ENCODE measurements around the gene PPFIBP1.

Gene PPFIBP1

GRCh38 chr12:27488479-27488878, 35.5 kb upstream of the PPFIBP1 start:
- Histone ChIP-seq H2AFZ (ENCODE audit: low read length) (no peak overlapping the region), H4K20me1 (ENCODE audit: insufficient read depth, low read length) (no peaks in the 10 kb centered on the region), H3K27ac (ENCODE audit: low read depth, low read length, poor library complexity, severe bottlenecking) (no peak overlapping the region), H3F3A (ENCODE audit: insufficient read depth, low read length) (no peaks in the 10 kb centered on the region), H3K79me2 (ENCODE audit: insufficient read depth, low read length) (no peaks in the 10 kb centered on the region), H3K36me3 (ENCODE audit: insufficient read depth, low read length) (no peaks in the 10 kb centered on the region), H3K27me3 (ENCODE audit: insufficient read depth, low read length) (no peaks in the 10 kb centered on the region), H3K4me3 (ENCODE audit: low read depth, low read length, poor library complexity, severe bottlenecking) (no peak overlapping the region), H3K4me2 (ENCODE audit: low read length) (no peak overlapping the region), H3K4me1 (ENCODE audit: insufficient read depth, low read length, severe bottlenecking) (no peaks in the 10 kb centered on the region), H3K9ac (ENCODE audit: low read length) (no peak overlapping the region), H3K9me2 (ENCODE audit: low read depth, low read length) (no peaks in the 10 kb centered on the region), H3K9me3 (ENCODE audit: low read length) (no peaks in the 10 kb centered on the region)
- TF ChIP-seq CTCF (IDR thresholded peaks at IDR 0.05; ENCODE audit: low read length) (no peak), EZH2 (IDR thresholded peaks at IDR 0.05; ENCODE audit: borderline replicate concordance, low read length) (no peak)

GRCh38 chr12:27491226-27491625, 32.8 kb upstream of the PPFIBP1 start:
- Histone ChIP-seq H3K4me1 (ENCODE audit: insufficient read depth, low read length, severe bottlenecking) (no peaks in the 10 kb centered on the region), H4K20me1 (ENCODE audit: insufficient read depth, low read length) (no peaks in the 10 kb centered on the region), H3K27me3 (ENCODE audit: insufficient read depth, low read length) (no peaks in the 10 kb centered on the region), H3K9ac (ENCODE audit: low read length) (no peak overlapping the region), H3K9me3 (ENCODE audit: low read length) (no peaks in the 10 kb centered on the region), H3K4me2 (ENCODE audit: low read length) (no peak overlapping the region), H3K79me2 (ENCODE audit: insufficient read depth, low read length) (no peaks in the 10 kb centered on the region), H3K36me3 (ENCODE audit: insufficient read depth, low read length) (no peaks in the 10 kb centered on the region), H3K4me3 (ENCODE audit: low read depth, low read length, poor library complexity, severe bottlenecking) (no peak overlapping the region), H3F3A (ENCODE audit: insufficient read depth, low read length) (no peaks in the 10 kb centered on the region), H3K27ac (ENCODE audit: low read depth, low read length, poor library complexity, severe bottlenecking) (no peak overlapping the region), H2AFZ (ENCODE audit: low read length) (no peak overlapping the region), H3K9me2 (ENCODE audit: low read depth, low read length) (no peaks in the 10 kb centered on the region)
- TF ChIP-seq CTCF (IDR thresholded peaks at IDR 0.05; ENCODE audit: low read length), result no peak
- TF ChIP-seq EZH2 (IDR thresholded peaks at IDR 0.05; ENCODE audit: borderline replicate concordance, low read length), result no peak

GRCh38 chr12:27493260-27493940, 30.6 kb upstream of the PPFIBP1 start:
- Histone ChIP-seq H3K79me2 (ENCODE audit: insufficient read depth, low read length) (no peaks in the 10 kb centered on the region), H3F3A (ENCODE audit: insufficient read depth, low read length) (no peaks in the 10 kb centered on the region), H3K27me3 (ENCODE audit: insufficient read depth, low read length) (no peaks in the 10 kb centered on the region), H3K4me2 (ENCODE audit: low read length) (no peak overlapping the region), H3K36me3 (ENCODE audit: insufficient read depth, low read length) (no peaks in the 10 kb centered on the region), H3K9me2 (ENCODE audit: low read depth, low read length) (no peaks in the 10 kb centered on the region), H3K9ac (ENCODE audit: low read length) (no peak overlapping the region), H4K20me1 (ENCODE audit: insufficient read depth, low read length) (no peaks in the 10 kb centered on the region), H2AFZ (ENCODE audit: low read length) (no peak overlapping the region), H3K9me3 (ENCODE audit: low read length) (no peaks in the 10 kb centered on the region), H3K27ac (ENCODE audit: low read depth, low read length, poor library complexity, severe bottlenecking) (no peak overlapping the region), H3K4me1 (ENCODE audit: insufficient read depth, low read length, severe bottlenecking) (no peaks in the 10 kb centered on the region), H3K4me3 (ENCODE audit: low read depth, low read length, poor library complexity, severe bottlenecking) (no peak overlapping the region)
- TF ChIP-seq CTCF (IDR thresholded peaks at IDR 0.05; ENCODE audit: low read length), result no peak
- TF ChIP-seq EZH2 (IDR thresholded peaks at IDR 0.05; ENCODE audit: borderline replicate concordance, low read length), result no peak

All from OCI-LY1 (cell line).